ENCODE results near the gene CDH4.

DNA sequence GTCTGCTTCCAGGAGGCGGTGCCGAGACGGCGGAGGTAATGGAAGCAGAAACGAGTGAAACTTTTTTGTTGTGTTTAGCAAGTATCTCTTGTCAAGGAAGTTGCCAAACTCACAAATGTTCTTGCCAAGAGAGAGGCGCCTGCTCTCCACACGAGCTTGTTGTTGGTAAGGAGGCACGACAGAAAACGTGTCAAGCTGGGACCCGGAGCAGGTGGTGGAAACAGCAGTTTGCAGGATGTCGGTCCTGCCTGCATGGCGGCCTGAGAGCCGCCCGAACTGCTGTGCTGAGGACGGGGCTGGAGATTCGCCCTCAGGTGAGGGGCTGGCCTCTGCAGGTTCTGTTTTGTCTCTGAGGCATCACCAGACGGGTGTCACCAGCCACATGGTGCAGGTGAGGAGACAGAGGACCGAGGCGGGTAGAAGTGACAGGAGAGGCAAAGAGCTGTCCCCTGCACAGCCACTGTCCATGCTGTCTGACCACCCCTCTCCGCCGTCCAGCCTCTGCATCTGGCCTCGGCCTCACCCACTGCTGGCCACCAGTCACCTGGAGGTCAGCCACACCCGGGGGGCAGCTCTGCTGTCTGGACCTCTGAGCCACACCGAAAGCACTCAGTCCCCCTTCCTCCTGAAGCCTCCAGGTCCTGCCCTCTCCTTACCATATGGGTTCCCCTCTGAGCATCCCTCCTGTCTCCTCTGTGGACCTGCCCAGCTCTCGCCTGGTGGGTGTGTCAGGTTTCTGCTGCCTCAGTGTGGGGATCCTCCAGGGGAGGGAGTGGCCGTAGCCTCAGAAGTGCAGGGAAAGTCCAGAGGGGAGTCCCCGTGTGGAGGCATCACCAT is 552.1 kb downstream of the CDH4 start:
- no peak for TF ChIP-seq CTCF (IDR thresholded peaks at IDR 0.05)
- no peak for TF ChIP-seq POLR2A (IDR thresholded peaks at IDR 0.05)
